Hepatocyte (in vitro differentiated cells): ENCODE data around the gene TRIM72.
"Not testable (repeated sequence)": the region's sequence is repeated elsewhere in the genome, so short reads cannot be mapped to it uniquely, and the experiment has no call there.

Source experiments
- CTCF ChIP-seq: fragments of 200-600 bp; sonication (generic); IDR thresholded peaks from 2 replicates; pipeline ENCODE4 v1.5.1; 2016; ENCODE audit warnings: antibody characterized with exemption, mild to moderate bottlenecking; ENCODE audit not compliant: poor library complexity
- EZH2 ChIP-seq: fragments of 200-600 bp; sonication (generic); IDR thresholded peaks from 2 replicates; pipeline ENCODE4 v1.6.1; 2016; ENCODE audit warnings: antibody characterized with exemption, mild to moderate bottlenecking, borderline replicate concordance
- EZH2phosphoT487 ChIP-seq: fragments of 200-600 bp; sonication (generic); IDR thresholded peaks from one replicate; pipeline ENCODE4 v1.6.1; 2018; ENCODE audit warnings: antibody characterized with exemption, mild to moderate bottlenecking, low read depth, moderate library complexity; ENCODE audit not compliant: unreplicated experiment, severe bottlenecking

- not testable (repeated sequence) for TF ChIP-seq EZH2, CTCF, EZH2phosphoT487
Observed at GRCh38 chr16:31278853-31279252, 64.9 kb downstream of the TRIM72 start.
